ENCODE measurements around the gene MBD5. TPM values are rescaled to one million over a fixed set of nuclear protein-coding genes. Genes with fewer than 3 reads are reported as not detected.

MBD5 gene
- total and polyA plus RNA-seq, 12 donors: 5.6 to 61.7 (median 40.5) TPM

GRCh38 chr2:148108385-148108784 is 87.5 kb downstream of the MBD5 start:
- peaks cover 0 to 6% (median 0%) of the 10 kb centered on the region in 3 donors for H3K9me3 ChIP-seq (replicated peaks in 1 of 3)
- no peaks in the 10 kb centered on the region for H3K36me3 ChIP-seq (replicated peaks in 1 of 2)
- H3K4me1 ChIP-seq (replicated peaks in 1 of 2): no peaks in the 10 kb centered on the region
- DNase-seq: no peak
- H3K4me3 ChIP-seq: no peak overlapping the region
- H3K27me3 ChIP-seq: no peaks in the 10 kb centered on the region
- WGBS, 4 donors: 92 to 97% (median 94%) methylated on average over 5 of the region's 5 CpGs
- no peak overlapping the region for H3K27ac ChIP-seq
- no peak for TF ChIP-seq CTCF (IDR thresholded peaks at IDR 0.05)
- no peak for TF ChIP-seq POLR2A (IDR thresholded peaks at IDR 0.05)
- intact Hi-C loops (cut with DNase I): no loop called here

GRCh38 chr2:148110184-148110583 is 89.3 kb downstream of the MBD5 start:
- TF ChIP-seq CTCF (IDR thresholded peaks at IDR 0.05) (no peak), POLR2A (IDR thresholded peaks at IDR 0.05) (no peak)
- Histone ChIP-seq H3K27ac (no peak overlapping the region), H3K36me3 (replicated peaks in 1 of 2) (no peaks in the 10 kb centered on the region), H3K4me1 (replicated peaks in 1 of 2) (no peaks in the 10 kb centered on the region), H3K9me3 (replicated peaks in 1 of 3) (peaks cover 0 to 6% (median 0%) of the 10 kb centered on the region in 3 donors), H3K27me3 (no peaks in the 10 kb centered on the region), H3K4me3 (no peak overlapping the region)
- WGBS, 4 donors: 64 to 77% (median 70%) methylated on average over 1 of the region's 1 CpG
- DNase-seq: no peak
- intact Hi-C loops (cut with DNase I): no loop called here

GRCh38 chr2:148122788-148123187 is 101.9 kb downstream of the MBD5 start:
- Histone ChIP-seq H3K27me3 (no peaks in the 10 kb centered on the region), H3K4me1 (replicated peaks in 1 of 2) (no peaks in the 10 kb centered on the region), H3K4me3 (no peak overlapping the region), H3K9me3 (replicated peaks in 1 of 3) (no peaks in the 10 kb centered on the region), H3K27ac (no peak overlapping the region), H3K36me3 (replicated peaks in 1 of 2) (no peaks in the 10 kb centered on the region)
- intact Hi-C loops (cut with DNase I): no loop called here
- TF ChIP-seq CTCF (IDR thresholded peaks at IDR 0.05) (no peak), POLR2A (IDR thresholded peaks at IDR 0.05) (no peak)
- no peak for DNase-seq

GRCh38 chr2:148124271-148124670 is 103.4 kb downstream of the MBD5 start:
- Histone ChIP-seq H3K27me3 (no peaks in the 10 kb centered on the region), H3K9me3 (replicated peaks in 1 of 3) (no peaks in the 10 kb centered on the region), H3K4me3 (no peak overlapping the region), H3K4me1 (replicated peaks in 1 of 2) (no peaks in the 10 kb centered on the region), H3K36me3 (replicated peaks in 1 of 2) (no peaks in the 10 kb centered on the region), H3K27ac (no peak overlapping the region)
- intact Hi-C loops (cut with DNase I): no loop called here
- no peak for TF ChIP-seq CTCF (IDR thresholded peaks at IDR 0.05)
- 93 to 100% (median 97%) methylated on average over 2 of the region's 2 CpGs for WGBS, 4 donors
- no peak for DNase-seq

All from adrenal gland (tissue), 12 donors.